Aorta (tissue), 5 donors: ENCODE data around the gene IQGAP2. TPM values are rescaled to one million over a fixed set of nuclear protein-coding genes. Genes with fewer than 3 reads are reported as not detected.

Source experiments
- ATAC-seq: fragments of 200-7000 bp; cut with Tn5 transposase; one replicate; pipeline ENCODE4 v1.9.1; 2022; ENCODE audit warnings: moderate library complexity; ENCODE audit not compliant: low FRiP score
- DNase-seq, 2 donors: peaks; one replicate each; pipeline ENCODE4 v3.0.0-alpha.2; 2020
- H3K27ac ChIP-seq, 2 donors: one replicate each; pipeline ENCODE4 v1.5.1; 2013; ENCODE audit warnings: low read length in 2 of 2, mild to moderate bottlenecking in 2 of 2, moderate library complexity in 2 of 2, control low read depth in 1 of 2, inconsistent platforms in 1 of 2, low read depth in 1 of 2
- H3K27me3 ChIP-seq, 2 donors: one replicate each; pipeline ENCODE4 v1.6.1; 2013; ENCODE audit warnings: control low read depth in 1 of 2, low read length in 1 of 2, mild to moderate bottlenecking in 1 of 2, moderate library complexity in 1 of 2; ENCODE audit not compliant: insufficient read depth in 2 of 2, control insufficient read depth in 1 of 2
- H3K36me3 ChIP-seq, 2 donors: one replicate each; pipeline ENCODE4 v1.6.1; 2013; ENCODE audit warnings: control low read depth in 1 of 2, low read length in 1 of 2, mild to moderate bottlenecking in 1 of 2; ENCODE audit not compliant: insufficient read depth in 2 of 2, control insufficient read depth in 1 of 2
- H3K4me1 ChIP-seq, 2 donors: one replicate each; pipeline ENCODE4 v1.6.1; 2013; ENCODE audit warnings: low read length in 2 of 2, control low read depth in 1 of 2, mild to moderate bottlenecking in 1 of 2, moderate library complexity in 1 of 2; ENCODE audit not compliant: insufficient read depth in 2 of 2, control insufficient read depth in 1 of 2
- H3K4me3 ChIP-seq, 2 donors: one replicate each; pipeline ENCODE4 v1.5.1; 2013; ENCODE audit warnings: low read length in 2 of 2, control low read depth in 1 of 2, mild to moderate bottlenecking in 1 of 2
- H3K9me3 ChIP-seq: one replicate; pipeline ENCODE4 v1.6.1; 2013; ENCODE audit warnings: mild to moderate bottlenecking, low read length; ENCODE audit not compliant: control insufficient read depth
- WGBS, 2 donors: extraction: QIAGEN DNeasy Blood & Tissue Kit; methylation state at CpG; one replicate each; pipeline ENCODE4 v1.1.7; 2013; 5-methylcytosine and 5-hydroxymethylcytosine counted together
- intact Hi-C, 2 donors: fragments of 100-400 bp; cut with DNase I; formaldehyde crosslinking; loops; one replicate each; pipeline versions ENCODE4 v1.14.2 to v1.15.0; 2022
- polyA plus RNA-seq, 2 donors: library from polyadenylated mRNA; stranded (reverse); fragments of 200-250 nt; gene quantifications; one replicate each; pipeline ENCODE4 v1.2.3, GENCODE V29; 2013
- total RNA-seq, 2 donors: library from RNA; stranded (reverse); fragmentation: NEBNext Ultra II Directional; extraction: Animal tissue kit (Norgen Biotek cat#: 25700); gene quantifications; one replicate each; pipeline ENCODE4 v1.2.1, GENCODE V29; 2021
- donor health status: healthy with polysubstance abuse.
- donor health status: Bipolar disorder and iron deficiency.
- donor health status: DM: no; HTN: no; CAD: no.
- donor health status: DM: no; HTN: no; CAD: no.
- donor health status: DM: yes; HTN: yes; CAD: no.

The IQGAP2 gene
- total and polyA plus RNA-seq, 4 donors, result 2.6 to 40.2 (median 20.4) TPM

DNA sequence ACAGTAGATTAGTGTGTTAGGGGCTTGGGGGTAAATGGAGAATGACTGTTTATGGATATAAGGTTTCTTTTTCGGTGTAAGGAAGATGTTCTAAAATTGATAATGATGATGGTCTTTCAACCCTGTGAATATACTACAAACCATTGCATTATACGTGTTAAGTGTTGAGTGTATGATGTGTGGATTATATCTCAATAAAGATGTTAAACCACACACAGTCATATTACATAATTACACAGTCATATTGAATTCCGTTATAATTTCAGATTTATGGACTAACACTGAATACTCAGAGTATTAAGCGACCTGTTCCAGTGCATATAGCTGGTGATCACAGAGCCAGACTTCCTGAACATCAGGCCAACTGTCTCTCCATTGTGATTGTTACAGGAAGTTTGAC is 152.0 kb downstream of the IQGAP2 start:
- no peak overlapping the region for H3K27ac ChIP-seq
- intact Hi-C loops, result no loop called here
- 95 to 96% methylated on average over 4 of the region's 4 CpGs for WGBS, 2 donors
- H3K36me3 ChIP-seq, result no peaks in the 10 kb centered on the region
- DNase-seq (no peak), ATAC-seq (no peak)
- no peaks in the 10 kb centered on the region for H3K27me3 ChIP-seq
- no peaks in the 10 kb centered on the region for H3K9me3 ChIP-seq
- H3K4me3 ChIP-seq, result no peak overlapping the region
- no peaks in the 10 kb centered on the region for H3K4me1 ChIP-seq

DNA sequence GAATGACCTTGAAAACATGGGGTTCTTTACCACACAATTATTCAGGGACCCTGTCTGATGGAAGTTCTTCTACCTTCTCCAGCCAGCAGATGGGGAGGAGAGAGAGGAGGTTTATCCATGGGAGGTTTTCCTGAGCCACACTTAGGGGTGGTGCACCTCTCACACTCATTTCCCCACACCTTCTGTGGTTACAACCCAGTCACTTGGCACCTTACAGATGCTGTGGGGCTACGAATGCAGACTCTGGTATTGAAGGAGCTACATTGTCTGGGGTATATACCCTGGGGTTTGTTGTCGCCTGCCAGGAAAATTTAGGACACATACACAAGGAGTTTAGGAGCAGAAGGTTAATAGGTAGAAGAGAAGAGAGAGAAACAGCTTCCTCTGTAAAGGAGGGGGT is 152.6 kb downstream of the IQGAP2 start:
- WGBS, 2 donors, result 82 to 87% methylated on average over 2 of the region's 2 CpGs
- ATAC-seq (no peak), DNase-seq (no peak)
- Histone ChIP-seq H3K4me3 (no peak overlapping the region), H3K36me3 (no peaks in the 10 kb centered on the region), H3K27me3 (no peaks in the 10 kb centered on the region), H3K4me1 (no peaks in the 10 kb centered on the region), H3K9me3 (no peaks in the 10 kb centered on the region), H3K27ac (no peak overlapping the region)
- intact Hi-C loops, result no loop called here

DNA sequence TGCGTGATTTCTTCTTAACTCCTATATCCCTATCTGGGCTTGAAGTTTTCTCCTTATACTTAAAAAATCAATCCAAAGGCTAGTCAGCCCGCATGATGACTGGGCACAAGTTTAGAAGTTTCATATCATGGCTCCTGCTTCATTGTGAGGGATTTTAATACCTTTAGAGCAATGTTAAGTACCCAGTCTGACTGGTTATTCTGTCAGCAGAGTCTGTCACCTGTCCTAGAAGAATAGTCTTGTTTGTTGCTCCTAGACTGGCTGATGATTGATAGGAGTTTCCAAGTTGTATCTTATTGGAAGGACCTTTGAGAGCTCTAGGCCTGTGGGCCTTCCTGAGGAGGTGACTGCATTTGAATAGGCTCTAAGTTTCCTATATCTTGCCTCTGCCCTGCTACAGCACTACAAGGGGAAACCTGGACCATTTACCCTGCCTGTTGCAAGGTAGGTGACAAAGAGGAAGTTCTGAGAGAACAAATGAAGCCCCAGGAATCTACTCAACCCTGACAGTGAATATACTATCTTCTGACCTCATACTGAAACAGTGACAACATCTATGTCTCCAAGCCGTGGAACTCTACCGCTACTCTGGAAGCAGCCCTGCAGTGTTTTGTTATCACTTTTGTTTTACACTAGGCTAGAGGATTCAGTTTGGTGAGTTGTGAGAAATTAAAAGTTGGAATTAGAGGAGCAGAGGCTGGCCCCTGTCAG is 153.6 kb downstream of the IQGAP2 start:
- Histone ChIP-seq H3K27me3 (no peaks in the 10 kb centered on the region), H3K36me3 (no peaks in the 10 kb centered on the region), H3K9me3 (no peaks in the 10 kb centered on the region), H3K27ac (no peak overlapping the region), H3K4me3 (no peak overlapping the region), H3K4me1 (no peaks in the 10 kb centered on the region)
- 85 to 90% methylated on average over 4 of the region's 4 CpGs for WGBS, 2 donors
- ATAC-seq, result no peak
- intact Hi-C loops, result no loop called here
- DNase-seq, result no peak

DNA sequence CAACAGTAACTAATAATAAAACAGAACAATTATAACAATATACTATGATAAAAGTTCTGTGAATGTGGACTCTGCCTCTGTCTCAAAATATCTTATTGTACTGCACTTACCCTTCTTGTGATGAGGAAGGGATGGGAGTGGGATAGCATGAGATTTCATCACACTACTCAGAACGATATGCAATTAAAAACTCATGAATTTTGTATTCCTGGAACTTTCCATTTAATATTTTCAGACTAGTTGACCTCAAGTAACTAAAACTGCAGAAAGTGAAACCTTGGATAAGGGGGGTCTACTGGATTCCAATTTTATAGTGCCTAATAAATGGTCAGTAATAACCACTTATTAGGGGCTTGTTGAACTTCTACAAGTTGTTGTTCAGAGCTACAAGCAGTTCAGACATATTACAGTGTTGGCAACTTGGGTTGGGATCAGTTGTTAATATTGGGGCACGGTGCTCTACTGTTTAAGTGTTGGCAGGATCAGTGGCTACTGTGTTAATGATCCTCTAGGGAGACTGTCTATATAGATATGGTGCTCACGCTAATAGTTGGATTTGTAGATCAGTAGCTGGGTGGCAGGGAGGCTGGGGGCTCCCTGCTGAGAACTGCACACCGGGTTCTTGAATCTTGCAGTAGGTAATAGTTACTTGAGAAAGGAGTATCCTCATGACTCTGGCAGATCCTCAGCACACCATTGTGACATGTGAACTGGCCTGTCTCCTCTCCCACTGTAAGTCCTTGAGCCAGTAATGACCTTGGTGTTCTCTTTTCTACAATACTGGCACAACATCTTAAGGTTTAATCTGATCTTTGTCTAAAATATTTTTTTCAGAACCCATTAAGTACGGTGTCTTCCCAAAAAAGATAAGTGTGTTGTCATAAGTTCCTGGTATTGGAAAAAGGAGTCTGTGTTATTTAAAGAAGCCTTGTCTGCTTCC is 158.1 kb downstream of the IQGAP2 start:
- intact Hi-C loops, result no loop called here
- DNase-seq (no peak), ATAC-seq (no peak)
- Histone ChIP-seq H3K27me3 (no peaks in the 10 kb centered on the region), H3K36me3 (no peaks in the 10 kb centered on the region), H3K4me1 (no peaks in the 10 kb centered on the region), H3K27ac (no peak overlapping the region), H3K9me3 (peaks cover 1% of the 10 kb centered on the region), H3K4me3 (no peak overlapping the region)
- WGBS, 2 donors, result 68 to 74% methylated on average over 5 of the region's 5 CpGs

DNA sequence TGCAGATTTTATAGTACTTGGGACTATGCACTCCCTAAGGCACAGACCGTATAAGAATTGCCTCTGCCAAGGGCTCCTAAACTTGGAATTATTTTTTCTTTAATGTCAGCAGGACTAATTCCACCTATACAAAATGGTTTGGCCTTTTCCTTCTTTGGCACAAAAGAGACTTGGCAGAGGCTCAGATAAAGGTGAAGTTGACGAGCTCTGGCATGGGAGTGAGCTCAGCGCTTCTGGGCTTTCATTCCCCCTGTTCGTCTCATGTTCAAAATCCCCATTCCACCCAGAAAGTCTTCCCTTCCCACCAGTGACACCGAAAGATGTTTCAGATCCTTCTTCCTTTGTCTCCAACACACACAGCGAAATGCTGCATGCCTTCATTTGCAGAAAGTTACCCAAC is 158.9 kb downstream of the IQGAP2 start:
- DNase-seq, result no peak
- no peaks in the 10 kb centered on the region for H3K36me3 ChIP-seq
- WGBS, 2 donors, result 76 to 84% methylated on average over 6 of the region's 6 CpGs
- peaks cover 1% of the 10 kb centered on the region for H3K9me3 ChIP-seq
- H3K27me3 ChIP-seq, result no peaks in the 10 kb centered on the region
- intact Hi-C loops, result no loop called here
- no peaks in the 10 kb centered on the region for H3K4me1 ChIP-seq
- no peak overlapping the region for H3K4me3 ChIP-seq
- no peak for ATAC-seq
- no peak overlapping the region for H3K27ac ChIP-seq

DNA sequence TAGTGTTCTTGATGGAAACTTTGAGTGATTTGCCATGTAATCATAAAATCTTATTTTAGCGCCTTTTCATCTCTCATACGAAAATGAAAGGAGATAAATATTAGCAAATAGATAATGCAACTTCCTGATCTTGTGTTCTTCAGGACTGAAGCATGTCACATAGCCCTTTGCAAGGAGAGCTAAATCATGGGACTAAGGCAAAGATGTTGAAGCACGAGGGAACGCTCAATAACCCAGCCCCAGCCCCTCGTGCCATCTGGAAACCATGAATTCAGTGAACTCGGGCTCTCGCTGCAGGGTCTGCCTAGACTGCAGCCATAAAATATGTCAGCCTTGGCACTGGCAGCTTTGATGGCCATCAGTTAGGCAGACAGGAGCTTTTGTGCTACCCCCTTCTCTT is 161.9 kb downstream of the IQGAP2 start:
- ATAC-seq (no peak), DNase-seq (no peak)
- H3K4me1 ChIP-seq, result no peaks in the 10 kb centered on the region
- no peak overlapping the region for H3K27ac ChIP-seq
- H3K4me3 ChIP-seq, result no peak overlapping the region
- H3K36me3 ChIP-seq, result no peaks in the 10 kb centered on the region
- H3K9me3 ChIP-seq, result peaks cover 1% of the 10 kb centered on the region
- 49 to 61% methylated on average over 7 of the region's 7 CpGs for WGBS, 2 donors
- no peaks in the 10 kb centered on the region for H3K27me3 ChIP-seq
- intact Hi-C loops, result no loop called here

DNA sequence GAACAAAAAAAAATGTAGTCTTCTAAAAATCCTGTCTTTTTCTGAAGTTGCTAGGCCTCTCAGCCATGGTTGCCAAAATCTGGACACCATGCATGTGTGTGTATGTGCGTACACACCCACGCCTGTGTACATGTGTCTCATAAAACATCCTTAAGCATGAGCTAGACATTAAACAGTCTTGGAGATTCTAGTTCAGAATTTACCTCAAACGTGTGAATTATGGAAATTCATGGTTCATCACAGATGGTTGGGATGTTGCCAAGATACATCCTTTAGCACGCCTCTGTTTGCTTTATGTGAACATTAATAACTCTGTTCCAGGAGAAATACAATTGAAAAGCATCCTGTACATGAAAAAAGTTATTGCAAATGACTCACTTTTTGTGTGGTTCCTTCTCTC is 167.1 kb downstream of the IQGAP2 start:
- Histone ChIP-seq H3K4me3 (no peak overlapping the region), H3K4me1 (no peaks in the 10 kb centered on the region), H3K9me3 (peaks cover 1% of the 10 kb centered on the region), H3K27me3 (no peaks in the 10 kb centered on the region), H3K36me3 (no peaks in the 10 kb centered on the region), H3K27ac (no peak overlapping the region)
- DNase-seq, result no peak
- 74 to 81% methylated on average over 4 of the region's 4 CpGs for WGBS, 2 donors
- intact Hi-C loops, result no loop called here
- ATAC-seq, result no peak

DNA sequence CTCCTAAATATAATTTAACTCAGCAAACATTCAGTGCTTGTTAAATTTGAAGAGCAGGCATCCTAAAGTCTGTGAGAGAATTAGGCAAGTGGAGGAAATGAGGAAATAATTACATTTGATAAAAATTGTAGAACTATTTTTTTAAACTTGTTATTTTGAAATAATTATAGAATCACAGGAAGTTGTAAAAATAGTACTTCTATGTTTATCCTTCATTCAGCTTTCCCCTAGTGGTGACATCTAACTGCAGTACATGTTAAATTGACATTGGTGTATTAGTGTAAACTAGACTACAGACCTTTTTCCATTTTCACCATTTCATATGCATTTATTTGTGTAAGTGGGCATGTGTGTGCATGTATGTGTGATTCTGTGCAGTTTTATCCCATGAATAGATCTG is 168.5 kb downstream of the IQGAP2 start:
- Histone ChIP-seq H3K4me1 (no peaks in the 10 kb centered on the region), H3K36me3 (no peaks in the 10 kb centered on the region), H3K9me3 (no peaks in the 10 kb centered on the region), H3K4me3 (no peak overlapping the region), H3K27me3 (no peaks in the 10 kb centered on the region), H3K27ac (no peak overlapping the region)
- intact Hi-C loops, result no loop called here
- no peak for DNase-seq
- no peak for ATAC-seq

DNA sequence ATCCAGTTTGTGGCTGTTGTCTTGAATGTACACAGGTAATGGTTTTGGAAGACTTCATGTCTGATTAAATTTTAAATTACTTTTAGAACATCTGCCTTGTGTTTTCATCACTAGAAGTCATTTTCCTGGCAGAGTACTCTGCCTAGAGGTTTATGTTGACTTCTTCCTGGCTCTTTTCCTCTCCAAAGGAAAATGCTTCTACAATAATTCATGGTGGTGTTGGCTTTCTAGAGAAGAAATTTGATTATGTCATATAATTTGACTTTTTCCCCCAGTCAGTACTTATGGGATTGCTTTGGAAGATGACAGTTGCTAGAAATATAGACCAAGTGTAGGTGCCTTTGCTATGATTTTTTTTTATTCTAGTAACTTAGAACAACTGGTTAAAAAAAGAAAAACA is 173.4 kb downstream of the IQGAP2 start:
- Histone ChIP-seq H3K9me3 (no peaks in the 10 kb centered on the region), H3K4me3 (no peak overlapping the region), H3K27me3 (no peaks in the 10 kb centered on the region), H3K4me1 (no peaks in the 10 kb centered on the region), H3K36me3 (no peaks in the 10 kb centered on the region), H3K27ac (no peak overlapping the region)
- ATAC-seq, result no peak
- no peak for DNase-seq
- intact Hi-C loops, result no loop called here
